K562 (cell line): Measurements from ENCODE around the gene LTBP2. TPM values are rescaled to one million over a fixed set of nuclear protein-coding genes. Genes with fewer than 3 reads are reported as not detected.
A peak's percentile ranks its signal among the peaks of the same experiment; 100 is the strongest.

ENCODE experiments used
- ATAC-seq: fragments of 200-7000 bp; cut with Tn5 transposase; 3 replicates; pipeline ENCODE4 v1.9.1; 2020; ENCODE audit warnings: moderate library complexity
- BruUV-seq: library from RNA; stranded (reverse); fragments of 400-500 nt; replicated peaks from 2 replicates; lab custom pipeline; 2021; lab: Mats Ljungman, UMichigan
- CTCF ChIA-PET: fragments of 300-600 bp; formaldehyde crosslinking; extraction: SDS; loops from one replicate; lab custom pipeline; 2021; ENCODE audit warnings: low intra/inter-chr PET ratio; lab: Yijun Ruan, JAX
- POLR2A ChIA-PET: fragments of 300-600, 350-650 bp; sonication (Branson Sonifier 250); formaldehyde crosslinking; extraction: SDS; loops from one replicate; lab custom pipeline; 2021; ENCODE audit warnings: antibody characterized with exemption, inconsistent platforms; lab: Yijun Ruan, JAX
- DNase-seq, 4 experiments: peaks; one replicate each; pipeline versions ENCODE4 v3.0.0 to v3.0.0-alpha.2; 2011 to 2018; ENCODE audit warnings: low spot score in 3 of 4, mixed read lengths in 3 of 4; ENCODE audit errors: extremely low read depth in 1 of 4
- FAIRE-seq: peaks from 2 replicates; lab custom pipeline; 2011; peaks lifted over from hg19 to GRCh38; lab: Jason Lieb, UNC
- H2AFZ ChIP-seq: 2 replicates; pipeline ENCODE4 v1.6.0; 2011; ENCODE audit warnings: low read depth, low read length, control low read depth, inconsistent platforms
- H3K27ac ChIP-seq: fragments of 200-600 bp; 3 replicates; pipeline ENCODE4 v1.8.0; 2011; ENCODE audit warnings: low read depth, mild to moderate bottlenecking, control low read depth, inconsistent platforms, low read length, moderate library complexity, mixed read lengths; ENCODE audit errors: extremely low read depth
- H3K27me3 ChIP-seq, 2 experiments: fragments of 300-600 bp in 1 of 2; 2 replicates in 1 of 2; 3 replicates in 1 of 2; pipeline versions ENCODE4 v1.6.0 to v1.8.0; 2011; ENCODE audit warnings: inconsistent platforms in 2 of 2, low read length in 2 of 2, mild to moderate bottlenecking in 1 of 2, mixed read lengths in 1 of 2, moderate library complexity in 1 of 2; ENCODE audit not compliant: control insufficient read depth in 2 of 2, insufficient read depth in 2 of 2
- H3K36me3 ChIP-seq: fragments of 300-600 bp; 3 replicates; pipeline ENCODE4 v1.8.0; 2011; ENCODE audit warnings: mild to moderate bottlenecking, low read length, inconsistent platforms; ENCODE audit not compliant: control insufficient read depth, insufficient read depth
- H3K4me1 ChIP-seq, 2 experiments: fragments of 200-600 bp in 1 of 2; replicated peaks in 1 of 2; 2 replicates in 1 of 2; 3 replicates in 1 of 2; pipeline versions ENCODE4 v1.5.1 to v1.8.0; 2011; ENCODE audit warnings: inconsistent platforms in 2 of 2, low read length in 2 of 2, mild to moderate bottlenecking in 1 of 2, mixed read lengths in 1 of 2, moderate library complexity in 1 of 2; ENCODE audit not compliant: control insufficient read depth in 2 of 2, insufficient read depth in 2 of 2
- H3K4me2 ChIP-seq: 2 replicates; pipeline ENCODE4 v1.6.1; 2011; ENCODE audit warnings: low read length, control low read depth, inconsistent platforms, mixed read lengths; ENCODE audit not compliant: insufficient read depth
- H3K4me3 ChIP-seq: fragments of 200-600 bp; sonication (generic), shearing (Covaris generic); 2 replicates; pipeline ENCODE4 v1.5.1; 2016; ENCODE audit warnings: control low read depth, inconsistent platforms
- H3K79me2 ChIP-seq: fragments of 200-600 bp; 3 replicates; pipeline ENCODE4 v1.8.0; 2011; ENCODE audit warnings: low read length, inconsistent platforms; ENCODE audit not compliant: control insufficient read depth, insufficient read depth
- H3K9ac ChIP-seq, 2 experiments: 2 replicates each; pipeline versions ENCODE4 v1.6.0 to v1.6.1; 2011; ENCODE audit warnings: low read depth in 2 of 2, low read length in 2 of 2, control low read depth in 1 of 2, inconsistent platforms in 1 of 2, mild to moderate bottlenecking in 1 of 2, mixed read lengths in 1 of 2; ENCODE audit not compliant: insufficient read depth in 1 of 2
- H3K9me1 ChIP-seq: one replicate; pipeline ENCODE4 v1.6.0; 2011; ENCODE audit warnings: inconsistent platforms, mild to moderate bottlenecking, low read length, moderate library complexity; ENCODE audit not compliant: control insufficient read depth, insufficient read depth
- H3K9me3 ChIP-seq: replicated peaks from 2 replicates; pipeline ENCODE4 v1.5.1; 2011; ENCODE audit warnings: low read depth, low read length, inconsistent platforms; ENCODE audit not compliant: control insufficient read depth, insufficient read depth
- H4K20me1 ChIP-seq: replicated peaks from 2 replicates; pipeline ENCODE4 v1.6.1; 2011; ENCODE audit warnings: low read length, inconsistent platforms, mixed read lengths; ENCODE audit not compliant: control insufficient read depth, insufficient read depth
- CTCF ChIP-seq, 3 experiments: IDR thresholded peaks in 2 of 3; conservative IDR thresholded peaks in 1 of 3; 2 replicates each; pipeline ENCODE4 v1.5.1; 2011 to 2012; ENCODE audit warnings: low read length in 3 of 3, mild to moderate bottlenecking in 3 of 3, control low read depth in 2 of 3, improper control_type of control experiment in 1 of 3, inconsistent platforms in 1 of 3, low read depth in 1 of 3, mixed read lengths in 1 of 3, moderate library complexity in 1 of 3; ENCODE audit not compliant: insufficient read depth in 2 of 3
- KLF16 ChIP-seq: IDR thresholded peaks from 2 replicates; pipeline ENCODE4 v1.6.1; 2016; ENCODE audit warnings: antibody characterized with exemption
- REST ChIP-seq, 2 experiments: fragments of 450-650 bp; formaldehyde crosslinking in 1 of 2; IDR thresholded peaks; 2 replicates each; pipeline versions ENCODE4 v1.4.0 to v1.6.1; 2014 to 2020; ENCODE audit warnings: mild to moderate bottlenecking in 2 of 2, borderline replicate concordance in 1 of 2, low read depth in 1 of 2
- RFX7 ChIP-seq: fragments of 250-450 bp; sonication (Bioruptor Pico); IDR thresholded peaks from 2 replicates; pipeline ENCODE4 v1.5.1; 2021; ENCODE audit warnings: mild to moderate bottlenecking
- WGBS: fragments of 100-300 bp; shearing (Covaris generic); methylation state at CpG from one replicate; pipeline ENCODE4 v1.1.6; 2016; ENCODE audit warnings: low coverage, mixed read lengths; ENCODE audit not compliant: insufficient coverage; ENCODE audit errors: missing lambda C conversion rate; 5-methylcytosine and 5-hydroxymethylcytosine counted together
- in situ Hi-C: fragments of 300-500 bp; cut with MboI; formaldehyde crosslinking; loops from 4 replicates; pipeline ENCODE4 v1.15.0; 2018; ENCODE audit warnings: inconsistent platforms, mixed read lengths
- intact Hi-C: fragments of 100-400 bp; cut with micrococcal nuclease; formaldehyde crosslinking; loops from 2 replicates; pipeline ENCODE4 v1.14.2; 2022
- polyA plus RNA-seq, 8 experiments: library from polyadenylated mRNA; depleted of rRNA in 4 of 8; stranded (reverse) in 5 of 8; unstranded in 3 of 8; fragments of >200 nt; fragmentation: Nextera tagmentation in 2 of 8; fragmentation: Illumina TruSeq in 1 of 8; extraction: Ambion mirVana in 2 of 8; extraction: Trizol in 1 of 8; gene quantifications; 2 replicates each; pipeline versions ENCODE4 v1.2.1 to v1.2.3, GENCODE V29; 2011 to 2014; ENCODE audit warnings: inconsistent platforms in 1 of 8, missing spikeins in 1 of 8
- total RNA-seq, 7 experiments: library from RNA; depleted of rRNA in 6 of 7; stranded (reverse); fragments of >200 nt in 6 of 7; fragmentation: Illumina TruSeq in 2 of 7; extraction: Trizol in 2 of 7; gene quantifications; 2 replicates each; pipeline versions ENCODE4 v1.2.1 to v1.2.3, GENCODE V29; 2011 to 2021; ENCODE audit warnings: low replicate concordance in 1 of 7

LTBP2 gene
- total and polyA plus RNA-seq, 9 of the 15 experiments (the other 6 are each of a cell fraction or from before 2014, with no cell fraction given) = under 0.01 to 0.18 (median 0.03) TPM; not detected in 3

GRCh38 chr14:74531467-74531866 lies 80.6 kb downstream of the LTBP2 start:
- H3K4me1 ChIP-seq = peaks cover 0 to 16% of the 10 kb centered on the region in 2 experiments; a peak in 3 of 5 replicates
- no peaks in the 10 kb centered on the region for H3K9me1 ChIP-seq
- no TSS peak for BruUV-seq
- FAIRE-seq = no peak
- peak in 2 of 3 experiments; percentile 24 to 28; a peak in 2 of 6 replicates for TF ChIP-seq CTCF (IDR thresholded peaks at IDR 0.05 in 2 of 3, conservative IDR thresholded peaks at IDR 0.05 in 1 of 3; ENCODE audit: insufficient read depth in 2 of 3, low read depth in 1 of 3, low read length in 3 of 3)
- TF ChIP-seq REST (IDR thresholded peaks at IDR 0.05; ENCODE audit: borderline replicate concordance) = peak; percentile 97
- TF ChIP-seq REST (CRISPR knock-in tag; IDR thresholded peaks at IDR 0.05; ENCODE audit: low read depth) = no peak
- peak; percentile 77; the same call in 1 of the 2 replicates for TF ChIP-seq KLF16
- TF ChIP-seq RFX7 (CRISPR knock-in tag) = no peak
- in situ Hi-C loops (no loop called here), intact Hi-C loops (no loop called here)
- H3K9me3 ChIP-seq = no peaks in the 10 kb centered on the region
- no peaks in the 10 kb centered on the region for H4K20me1 ChIP-seq
- DNase-seq = peak; percentile 37 to 54 (median 43)
- WGBS = 15% methylated on average over 4 of the region's 5 CpGs
- H3K4me2 ChIP-seq = no peak overlapping the region
- POLR2A ChIA-PET = interaction anchor here (0.6 kb wide), 1 partner anchor 265 kb away, joined by 3 read pairs; no protein-coding TSS in a partner anchor
- peak; percentile 96 for ATAC-seq
- H3K9ac ChIP-seq = no peak overlapping the region
- no peaks in the 10 kb centered on the region for H3K36me3 ChIP-seq
- no peaks in the 10 kb centered on the region for H3K79me2 ChIP-seq
- H3K27me3 ChIP-seq = peaks cover 0 to 35% of the 10 kb centered on the region in 2 experiments; a peak in 2 of 5 replicates
- H2AFZ ChIP-seq = no peak overlapping the region
- CTCF ChIA-PET = no interaction called here
- H3K27ac ChIP-seq = no peak overlapping the region
- no peak overlapping the region for H3K4me3 ChIP-seq
